Right lobe of liver (tissue), 6 donors: ENCODE data around the gene LEF1. TPM values are rescaled to one million over a fixed set of nuclear protein-coding genes. Genes with fewer than 3 reads are reported as not detected.

ENCODE experiments used
- ATAC-seq, 4 donors: fragments of 200-7000 bp; cut with Tn5 transposase; one replicate each; pipeline ENCODE4 v1.9.1; 2020; ENCODE audit warnings: mild to moderate bottlenecking in 4 of 4, moderate library complexity in 4 of 4
- DNase-seq, 3 donors: peaks; one replicate each; pipeline ENCODE4 v3.0.0-alpha.2; 2020
- H3K27ac ChIP-seq, 3 donors: fragments of 200-600 bp; one replicate each; pipeline ENCODE4 v1.8.0; 2022
- H3K27me3 ChIP-seq, 2 donors: fragments of 200-600 bp; one replicate each; pipeline ENCODE4 v1.8.0; 2022
- H3K36me3 ChIP-seq, 4 donors: fragments of 200-600 bp; sonication (generic) in 1 of 4; one replicate each; pipeline versions ENCODE4 v1.5.1 to v1.8.0; 2017 to 2022; ENCODE audit warnings: control low read depth in 1 of 4
- H3K4me1 ChIP-seq, 4 donors: fragments of 200-600 bp; sonication (generic) in 1 of 4; one replicate each; pipeline versions ENCODE4 v1.5.1 to v1.8.0; 2017 to 2022; ENCODE audit warnings: control low read depth in 1 of 4
- H3K4me3 ChIP-seq, 3 donors: fragments of 200-600 bp; one replicate each; pipeline ENCODE4 v1.8.0; 2022
- H3K9me3 ChIP-seq, 4 donors: fragments of 200-600 bp; sonication (generic) in 1 of 4; one replicate each; pipeline versions ENCODE4 v1.5.1 to v1.8.0; 2017 to 2022; ENCODE audit warnings: control low read depth in 1 of 4
- POLR2A ChIP-seq: fragments of 450-650 bp; IDR thresholded peaks from one replicate; pipeline ENCODE4 v1.6.1; 2017; ENCODE audit warnings: antibody characterized with exemption, mild to moderate bottlenecking
- WGBS: methylation state at CpG from one replicate; pipeline ENCODE4 v1.1.6; 2018; ENCODE audit warnings: low coverage, low lambda C conversion rate; ENCODE audit not compliant: insufficient coverage; ENCODE audit errors: missing lambda C conversion rate; 5-methylcytosine and 5-hydroxymethylcytosine counted together
- intact Hi-C, 2 donors: fragments of 100-400 bp; cut with DNase I; formaldehyde crosslinking; loops; one replicate each; pipeline versions ENCODE4 v1.11.2 to v1.14.1; 2022
- total RNA-seq, 6 experiments: library from RNA; depleted of rRNA in 2 of 6; stranded (reverse); fragments of >200 nt in 2 of 6; fragmentation: NEBNext Ultra II Directional in 3 of 6; extraction: Animal tissue kit (Norgen Biotek cat#: 25700) in 3 of 6; gene quantifications; one replicate each; pipeline versions ENCODE4 v1.1.0 to v1.2.4, GENCODE V29; 2016 to 2023
- TF ChIP-seq, protein P1 (sequence below), 4 donors: fragments of 200-600 bp in 3 of 4; fragments of 450-650 bp in 1 of 4; IDR thresholded peaks; one replicate each; pipeline versions ENCODE4 v1.5.1 to v1.8.0; 2016 to 2022; ENCODE audit warnings: antibody characterized with exemption in 4 of 4, mild to moderate bottlenecking in 2 of 4
- donor health status: DM: no; HTN: yes; CAD: no.
- donor health status: DM: no; HTN: no; CAD: no.
- donor health status: DM: no; HTN: no; CAD: no.
- donor health status: DM: no; HTN: yes; CAD: no.
- donor health status: DM: no; HTN: yes; CAD: no.

The LEF1 gene
- total RNA-seq, 6 experiments from 2014 or later = 0.19 to 0.66 (median 0.42) TPM; not detected in 1

GRCh38 chr4:108160741-108161352 lies 7.9 kb downstream of the LEF1 start:
- no peak for ATAC-seq
- H3K4me1 ChIP-seq = no peaks in the 10 kb centered on the region
- H3K27me3 ChIP-seq = peaks cover 0 to 18% of the 10 kb centered on the region in 2 donors
- DNase-seq = no peak
- no peak for TF ChIP-seq POLR2A
- TF ChIP-seq, protein P1, sequence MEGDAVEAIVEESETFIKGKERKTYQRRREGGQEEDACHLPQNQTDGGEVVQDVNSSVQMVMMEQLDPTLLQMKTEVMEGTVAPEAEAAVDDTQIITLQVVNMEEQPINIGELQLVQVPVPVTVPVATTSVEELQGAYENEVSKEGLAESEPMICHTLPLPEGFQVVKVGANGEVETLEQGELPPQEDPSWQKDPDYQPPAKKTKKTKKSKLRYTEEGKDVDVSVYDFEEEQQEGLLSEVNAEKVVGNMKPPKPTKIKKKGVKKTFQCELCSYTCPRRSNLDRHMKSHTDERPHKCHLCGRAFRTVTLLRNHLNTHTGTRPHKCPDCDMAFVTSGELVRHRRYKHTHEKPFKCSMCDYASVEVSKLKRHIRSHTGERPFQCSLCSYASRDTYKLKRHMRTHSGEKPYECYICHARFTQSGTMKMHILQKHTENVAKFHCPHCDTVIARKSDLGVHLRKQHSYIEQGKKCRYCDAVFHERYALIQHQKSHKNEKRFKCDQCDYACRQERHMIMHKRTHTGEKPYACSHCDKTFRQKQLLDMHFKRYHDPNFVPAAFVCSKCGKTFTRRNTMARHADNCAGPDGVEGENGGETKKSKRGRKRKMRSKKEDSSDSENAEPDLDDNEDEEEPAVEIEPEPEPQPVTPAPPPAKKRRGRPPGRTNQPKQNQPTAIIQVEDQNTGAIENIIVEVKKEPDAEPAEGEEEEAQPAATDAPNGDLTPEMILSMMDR (IDR thresholded peaks at IDR 0.05) = no peak
- no peaks in the 10 kb centered on the region for H3K36me3 ChIP-seq
- 65% methylated on average over 3 of the region's 3 CpGs for WGBS
- intact Hi-C loops = no loop called here
- H3K27ac ChIP-seq = no peak overlapping the region
- no peak overlapping the region for H3K4me3 ChIP-seq
- no peaks in the 10 kb centered on the region for H3K9me3 ChIP-seq

- intact Hi-C loops = no loop called here
- H3K4me3 ChIP-seq = no peak overlapping the region
- H3K4me1 ChIP-seq = no peaks in the 10 kb centered on the region
- H3K27ac ChIP-seq = no peak overlapping the region
- no peak for TF ChIP-seq POLR2A
- TF ChIP-seq, protein P1 (IDR thresholded peaks at IDR 0.05) = no peak
- H3K36me3 ChIP-seq = no peaks in the 10 kb centered on the region
- 38% methylated on average over 5 of the region's 5 CpGs for WGBS
- H3K27me3 ChIP-seq = peaks cover 0 to 9% of the 10 kb centered on the region in 2 donors
- DNase-seq (no peak), ATAC-seq (no peak)
- no peaks in the 10 kb centered on the region for H3K9me3 ChIP-seq
Measured at GRCh38 chr4:108159845-108160244, 8.9 kb downstream of the LEF1 start.

DNA sequence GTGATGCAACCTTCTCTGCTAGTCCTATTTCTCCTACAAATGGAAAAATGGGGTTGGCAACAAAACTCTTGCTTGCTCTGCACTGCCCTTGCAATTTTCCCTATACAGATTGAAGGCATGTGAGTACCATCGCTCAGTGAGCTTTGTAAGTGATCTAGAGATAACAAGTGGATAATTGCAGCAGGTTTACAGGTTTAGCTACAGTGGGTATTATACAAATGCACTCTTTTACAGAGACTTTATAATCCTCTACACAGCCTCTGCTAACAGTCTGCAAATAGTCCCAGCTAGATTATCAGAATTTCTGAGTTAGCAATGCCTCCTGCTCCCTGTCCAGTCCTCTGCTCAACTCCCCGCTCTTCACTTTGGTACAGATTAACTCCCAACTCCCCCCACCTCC lies 11.1 kb downstream of the LEF1 start:
- 48% methylated on average over 2 of the region's 2 CpGs for WGBS
- ATAC-seq (no peak), DNase-seq (no peak)
- Histone ChIP-seq H3K4me1 (no peaks in the 10 kb centered on the region), H3K36me3 (no peaks in the 10 kb centered on the region), H3K27ac (no peak overlapping the region), H3K4me3 (no peak overlapping the region), H3K27me3 (no peaks in the 10 kb centered on the region), H3K9me3 (no peaks in the 10 kb centered on the region)
- intact Hi-C loops = no loop called here
- TF ChIP-seq POLR2A = no peak
- TF ChIP-seq, protein P1 (IDR thresholded peaks at IDR 0.05) = no peak

GRCh38 chr4:108156391-108156790 lies 12.3 kb downstream of the LEF1 start:
- no peak for ATAC-seq
- intact Hi-C loops = no loop called here
- Histone ChIP-seq H3K4me1 (no peaks in the 10 kb centered on the region), H3K4me3 (no peak overlapping the region), H3K27ac (no peak overlapping the region), H3K27me3 (no peaks in the 10 kb centered on the region), H3K9me3 (no peaks in the 10 kb centered on the region), H3K36me3 (no peaks in the 10 kb centered on the region)
- 54% methylated on average over 2 of the region's 2 CpGs for WGBS
- TF ChIP-seq POLR2A = no peak
- TF ChIP-seq, protein P1 (IDR thresholded peaks at IDR 0.05) = no peak
- DNase-seq = no peak
